Tibial nerve (tissue), 4 donors: Measurements from ENCODE around the gene CACNA1B.

Source experiments
- EP300 ChIP-seq, 2 donors: sonication (generic); formaldehyde crosslinking; IDR thresholded peaks; one replicate each; pipeline ENCODE4 v1.6.1; 2017; ENCODE audit warnings: antibody characterized with exemption in 2 of 2, mild to moderate bottlenecking in 1 of 2
- POLR2A ChIP-seq, 2 donors: fragments of 450-650 bp; IDR thresholded peaks; one replicate each; pipeline ENCODE4 v1.6.1; 2017; ENCODE audit warnings: antibody characterized with exemption in 2 of 2, mild to moderate bottlenecking in 2 of 2, moderate library complexity in 2 of 2
- TF ChIP-seq, protein P1 (sequence below), 5 experiments: fragments of 200-600 bp in 3 of 5; fragments of 450-650 bp in 2 of 5; sonication (generic) in 3 of 5; IDR thresholded peaks; one replicate each; pipeline ENCODE4 v1.5.1; 2016 to 2019; ENCODE audit warnings: antibody characterized with exemption in 5 of 5, mild to moderate bottlenecking in 3 of 5, moderate library complexity in 2 of 5

GRCh38 chr9:137834846-137835546, 42.6 kb upstream of the CACNA1B start:
- TF ChIP-seq, protein P1, sequence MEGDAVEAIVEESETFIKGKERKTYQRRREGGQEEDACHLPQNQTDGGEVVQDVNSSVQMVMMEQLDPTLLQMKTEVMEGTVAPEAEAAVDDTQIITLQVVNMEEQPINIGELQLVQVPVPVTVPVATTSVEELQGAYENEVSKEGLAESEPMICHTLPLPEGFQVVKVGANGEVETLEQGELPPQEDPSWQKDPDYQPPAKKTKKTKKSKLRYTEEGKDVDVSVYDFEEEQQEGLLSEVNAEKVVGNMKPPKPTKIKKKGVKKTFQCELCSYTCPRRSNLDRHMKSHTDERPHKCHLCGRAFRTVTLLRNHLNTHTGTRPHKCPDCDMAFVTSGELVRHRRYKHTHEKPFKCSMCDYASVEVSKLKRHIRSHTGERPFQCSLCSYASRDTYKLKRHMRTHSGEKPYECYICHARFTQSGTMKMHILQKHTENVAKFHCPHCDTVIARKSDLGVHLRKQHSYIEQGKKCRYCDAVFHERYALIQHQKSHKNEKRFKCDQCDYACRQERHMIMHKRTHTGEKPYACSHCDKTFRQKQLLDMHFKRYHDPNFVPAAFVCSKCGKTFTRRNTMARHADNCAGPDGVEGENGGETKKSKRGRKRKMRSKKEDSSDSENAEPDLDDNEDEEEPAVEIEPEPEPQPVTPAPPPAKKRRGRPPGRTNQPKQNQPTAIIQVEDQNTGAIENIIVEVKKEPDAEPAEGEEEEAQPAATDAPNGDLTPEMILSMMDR (IDR thresholded peaks at IDR 0.05): no peak
- TF ChIP-seq POLR2A (IDR thresholded peaks at IDR 0.05): no peak
- no peak for TF ChIP-seq EP300 (IDR thresholded peaks at IDR 0.05)
